Common myeloid progenitor, CD34-positive (primary cell): Measurements from ENCODE around the gene CR1L.
"Not testable (repeated sequence)": the region's sequence is repeated elsewhere in the genome, so short reads cannot be mapped to it uniquely, and the experiment has no call there.

ENCODE experiments used
- CTCF ChIA-PET: fragments of 350-600 bp; sonication (Branson Sonifier 250); formaldehyde crosslinking; loops from one replicate; lab custom pipeline; 2021; ENCODE audit warnings: antibody characterized with exemption; lab: Charles Lee
- POLR2A ChIA-PET: fragments of 350-600 bp; sonication (Branson Sonifier 250); formaldehyde crosslinking; loops from one replicate; lab custom pipeline; 2021; ENCODE audit warnings: antibody characterized with exemption; lab: Charles Lee
- DNase-seq, 3 donors: peaks; one replicate each; pipeline versions ENCODE4 v3.0.0 to v3.0.0-alpha.2; 2013
- H3K27ac ChIP-seq, 2 experiments: 1 replicate in 1 of 2; 2 replicates in 1 of 2; pipeline ENCODE4 v1.7.0; 2013; ENCODE audit warnings: inconsistent platforms in 2 of 2, low read length in 2 of 2, mild to moderate bottlenecking in 2 of 2, low read depth in 1 of 2, moderate library complexity in 1 of 2; ENCODE audit not compliant: severe bottlenecking in 2 of 2, insufficient read depth in 1 of 2, poor library complexity in 1 of 2
- H3K27me3 ChIP-seq, 5 experiments: replicated peaks in 2 of 5; 1 replicate in 3 of 5; 2 replicates in 2 of 5; pipeline versions ENCODE4 v1.6.1 to v1.7.0; 2013; ENCODE audit warnings: low read length in 4 of 5, mild to moderate bottlenecking in 2 of 5, moderate library complexity in 2 of 5, inconsistent platforms in 1 of 5; ENCODE audit not compliant: insufficient read depth in 5 of 5, control insufficient read depth in 4 of 5
- H3K36me3 ChIP-seq, 4 experiments: 1 replicate in 2 of 4; 2 replicates in 2 of 4; pipeline versions ENCODE4 v1.6.1 to v1.7.0; 2013; ENCODE audit warnings: low read length in 3 of 4, control low read depth in 1 of 4, mild to moderate bottlenecking in 1 of 4; ENCODE audit not compliant: control insufficient read depth in 4 of 4, insufficient read depth in 4 of 4
- H3K4me1 ChIP-seq, 4 experiments: 1 replicate in 3 of 4; 2 replicates in 1 of 4; pipeline versions ENCODE4 v1.6.1 to v1.7.1; 2013; ENCODE audit warnings: low read length in 3 of 4, mild to moderate bottlenecking in 3 of 4, control low read depth in 1 of 4, inconsistent platforms in 1 of 4, moderate library complexity in 1 of 4; ENCODE audit not compliant: control insufficient read depth in 4 of 4, insufficient read depth in 4 of 4; ENCODE audit errors: control extremely low read depth in 1 of 4
- H3K4me3 ChIP-seq, 7 experiments: 1 replicate in 4 of 7; 2 replicates in 3 of 7; pipeline versions ENCODE4 v1.5.1 to v1.7.0; 2013; ENCODE audit warnings: mild to moderate bottlenecking in 7 of 7, low read length in 6 of 7, moderate library complexity in 6 of 7, inconsistent platforms in 2 of 7, low read depth in 2 of 7, control low read depth in 1 of 7; ENCODE audit not compliant: insufficient read depth in 4 of 7, control insufficient read depth in 1 of 7; ENCODE audit errors: extremely low read depth in 1 of 7
- H3K9me3 ChIP-seq, 5 experiments: 1 replicate in 4 of 5; 2 replicates in 1 of 5; pipeline versions ENCODE4 v1.6.1 to v1.7.1; 2013; ENCODE audit warnings: low read length in 4 of 5, mild to moderate bottlenecking in 2 of 5, inconsistent platforms in 1 of 5, low read depth in 1 of 5, moderate library complexity in 1 of 5; ENCODE audit not compliant: control insufficient read depth in 4 of 5, insufficient read depth in 2 of 5; ENCODE audit errors: control extremely low read depth in 1 of 5
- WGBS: methylation state at CpG from one replicate; pipeline ENCODE4 v1.1.5; 2013; ENCODE audit not compliant: insufficient coverage; 5-methylcytosine and 5-hydroxymethylcytosine counted together

Gene CR1L

GRCh38 chr1:207633699-207634289 is 11.1 kb upstream of the CR1L start:
- 98% methylated on average over 7 of the region's 12 CpGs for WGBS
- H3K36me3 ChIP-seq, H3K27ac ChIP-seq, H3K27me3 ChIP-seq, POLR2A ChIA-PET, H3K4me3 ChIP-seq, DNase-seq, CTCF ChIA-PET, H3K9me3 ChIP-seq: not testable (repeated sequence)
- peaks cover 0 to 24% (median 2%) of the 10 kb centered on the region in 4 experiments for H3K4me1 ChIP-seq

DNA sequence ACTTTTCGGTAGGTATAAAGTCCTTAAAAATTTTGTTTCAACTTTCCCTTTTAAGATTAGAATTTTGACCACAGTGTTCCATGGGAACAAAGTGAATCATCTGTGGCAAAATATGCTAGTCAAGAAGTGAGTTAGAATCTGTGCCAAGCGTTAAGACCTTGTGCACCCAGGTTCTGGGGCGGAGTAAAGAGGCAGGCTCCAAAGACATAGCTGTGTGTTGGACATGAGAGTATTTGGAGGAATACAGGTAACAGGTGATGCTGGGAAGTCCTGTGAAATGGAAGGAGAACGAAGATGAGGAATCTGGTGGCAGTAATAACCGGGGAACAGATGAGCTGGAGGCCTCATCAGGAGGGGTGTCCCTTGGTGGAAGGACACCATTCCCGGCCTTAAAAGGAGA is 10.6 kb upstream of the CR1L start:
- H3K9me3 ChIP-seq, DNase-seq, H3K27me3 ChIP-seq, CTCF ChIA-PET, H3K4me3 ChIP-seq, H3K36me3 ChIP-seq, H3K27ac ChIP-seq, POLR2A ChIA-PET: not testable (repeated sequence)
- 84% methylated on average over 3 of the region's 6 CpGs for WGBS
- H3K4me1 ChIP-seq = peaks cover 0 to 19% (median 2%) of the 10 kb centered on the region in 4 experiments

DNA sequence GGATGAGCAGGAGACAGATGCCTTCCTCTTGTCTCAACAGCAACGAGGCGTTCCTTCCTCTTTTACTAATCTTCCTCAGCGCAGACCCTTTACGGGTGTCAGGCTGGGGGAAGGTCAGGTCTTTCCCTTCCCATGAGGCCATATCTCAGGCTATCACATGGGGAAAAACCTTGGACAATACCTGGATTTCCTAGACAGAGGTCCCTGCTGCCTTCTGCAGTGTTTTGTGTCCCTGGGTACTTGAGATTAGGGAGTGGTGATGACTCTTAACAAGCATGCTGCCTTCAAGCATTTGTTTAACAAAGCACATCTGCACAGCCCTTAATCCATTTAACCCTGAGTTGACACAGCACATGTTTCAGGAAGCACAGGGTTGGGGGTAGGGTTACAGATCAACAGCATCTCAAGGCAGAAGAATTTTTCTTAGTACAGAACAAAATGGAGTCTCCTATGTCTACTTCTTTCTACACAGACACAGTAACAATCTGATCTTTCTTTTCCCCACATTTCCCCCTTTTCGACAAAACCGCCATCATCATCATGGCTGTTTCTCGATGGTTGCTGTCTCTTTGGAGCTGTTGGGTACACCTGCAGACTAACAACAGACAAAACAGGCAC is 9.3 kb upstream of the CR1L start:
- H3K36me3 ChIP-seq, CTCF ChIA-PET, POLR2A ChIA-PET, H3K9me3 ChIP-seq, H3K27ac ChIP-seq, H3K4me3 ChIP-seq, H3K27me3 ChIP-seq: not testable (repeated sequence)
- peaks cover 0 to 13% (median 2%) of the 10 kb centered on the region in 4 experiments for H3K4me1 ChIP-seq
- DNase-seq = peak in 2 of 3 donors; percentile 34 to 69
- WGBS = no CpG with 5 or more reads among the region's 7 CpGs

DNA sequence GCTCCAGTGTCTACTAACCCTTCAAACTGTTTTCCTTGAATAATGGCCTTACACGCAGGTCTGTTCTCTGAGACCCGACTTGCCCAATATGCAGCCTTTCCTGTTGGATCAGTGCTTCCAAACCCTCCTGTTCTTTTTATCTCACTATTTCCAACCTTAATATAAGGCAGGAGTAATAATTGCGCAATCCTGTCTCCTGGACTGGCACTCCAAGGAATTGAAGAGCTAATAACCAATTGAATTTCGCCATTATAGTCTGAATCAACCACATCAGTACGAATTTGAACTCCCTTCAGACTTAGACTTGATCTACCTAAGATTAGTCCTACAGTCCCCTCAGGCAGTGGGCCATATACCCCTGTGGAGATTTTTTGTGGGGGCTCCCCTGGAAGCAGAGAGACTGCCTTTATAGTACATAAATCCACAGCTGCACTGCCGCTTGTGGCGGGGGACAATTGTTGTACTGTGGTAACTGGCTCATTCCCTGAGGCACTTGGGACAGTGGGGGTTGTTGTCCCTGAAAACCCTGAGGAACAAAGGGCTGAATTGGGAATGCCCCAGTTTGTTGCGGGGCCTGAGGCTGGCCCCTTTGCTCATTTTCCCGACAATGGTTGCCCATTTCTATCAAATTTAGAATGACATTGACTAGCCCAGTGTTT is 6.3 kb upstream of the CR1L start:
- not testable (repeated sequence) for H3K36me3 ChIP-seq, H3K27me3 ChIP-seq
- CTCF ChIA-PET = interaction anchor here (2.3 kb wide), 1 partner anchor 18 kb away, joined by 5 read pairs; no protein-coding TSS in a partner anchor

DNA sequence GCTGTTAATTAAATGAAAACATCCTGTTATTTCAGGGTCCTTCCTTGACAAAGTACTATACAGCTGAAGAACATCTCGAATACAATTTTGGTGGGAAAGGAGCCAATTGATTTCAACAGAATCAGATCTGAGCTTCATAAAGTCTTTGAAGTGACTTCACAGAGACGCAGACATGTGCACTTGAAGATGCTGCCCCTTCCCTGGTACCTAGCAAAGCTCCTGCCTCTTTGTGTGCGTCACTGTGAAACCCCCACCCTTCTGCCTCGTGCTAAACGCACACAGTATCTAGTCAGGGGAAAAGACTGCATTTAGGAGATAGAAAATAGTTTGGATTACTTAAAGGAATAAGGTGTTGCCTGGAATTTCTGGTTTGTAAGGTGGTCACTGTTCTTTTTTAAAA is 5.6 kb upstream of the CR1L start:
- H3K4me3 ChIP-seq, POLR2A ChIA-PET, H3K27ac ChIP-seq, H3K9me3 ChIP-seq, H3K36me3 ChIP-seq, H3K4me1 ChIP-seq, CTCF ChIA-PET, H3K27me3 ChIP-seq, DNase-seq: not testable (repeated sequence)
- WGBS = 100% methylated on average over 1 of the region's 5 CpGs

More for the DNA sequence above, 6.3 kb upstream of the CR1L start:
- H3K9me3 ChIP-seq, POLR2A ChIA-PET, DNase-seq, H3K4me1 ChIP-seq, H3K27ac ChIP-seq, H3K4me3 ChIP-seq: not testable (repeated sequence)
- WGBS = 98% methylated on average over 4 of the region's 9 CpGs

- H3K4me1 ChIP-seq = peaks cover 6 to 17% (median 13%) of the 10 kb centered on the region in 4 experiments
- no peak for DNase-seq
- WGBS = 22% methylated on average over 9 of the region's 9 CpGs
- peak overlapping the region in 6 of 7 experiments; percentile 0 to 87 (median 70) for H3K4me3 ChIP-seq
- ChIA-PET CTCF (no interaction called here), POLR2A (no interaction called here)
- no peaks in the 10 kb centered on the region for H3K9me3 ChIP-seq
- H3K27me3 ChIP-seq = peaks cover 0 to 5% (median 0%) of the 10 kb centered on the region in 5 experiments
- H3K36me3 ChIP-seq = no peaks in the 10 kb centered on the region
- no peak overlapping the region for H3K27ac ChIP-seq
These were observed 624 bp upstream of the CR1L start for GRCh38 chr1:207644166-207644851.
